Osteocyte (in vitro differentiated cells): ENCODE results near the gene FBXW12. TPM values are rescaled to one million over a fixed set of nuclear protein-coding genes. Genes with fewer than 3 reads are reported as not detected.

Source experiments
- DNase-seq: peaks from one replicate; pipeline ENCODE4 v3.0.0; 2021; ENCODE audit warnings: mixed read lengths; ENCODE audit not compliant: unreplicated experiment; ENCODE audit errors: extremely low spot score
- H3K27ac Mint-ChIP-seq: one replicate; pipeline ENCODE4 v1.8.0; 2021; ENCODE audit warnings: mild to moderate bottlenecking, mixed read lengths; ENCODE audit not compliant: unreplicated experiment
- H3K27me3 Mint-ChIP-seq: one replicate; pipeline ENCODE4 v1.8.0; 2021; ENCODE audit warnings: mixed read lengths; ENCODE audit not compliant: unreplicated experiment
- H3K36me3 Mint-ChIP-seq: one replicate; pipeline ENCODE4 v1.8.0; 2021; ENCODE audit warnings: mixed read lengths; ENCODE audit not compliant: unreplicated experiment
- H3K4me1 Mint-ChIP-seq: one replicate; pipeline ENCODE4 v1.8.0; 2021; ENCODE audit warnings: mixed read lengths; ENCODE audit not compliant: unreplicated experiment
- H3K4me3 Mint-ChIP-seq: one replicate; pipeline ENCODE4 v1.8.0; 2021; ENCODE audit warnings: mild to moderate bottlenecking, moderate library complexity, mixed read lengths; ENCODE audit not compliant: unreplicated experiment
- H3K9me3 Mint-ChIP-seq: one replicate; pipeline ENCODE4 v1.8.0; 2021; ENCODE audit warnings: mixed read lengths; ENCODE audit not compliant: unreplicated experiment
- total RNA-seq: library from RNA; stranded (reverse); gene quantifications from 2 replicates; pipeline ENCODE4 v1.2.1, GENCODE V29; 2021
- TF ChIP-seq, protein P1 (sequence below): fragments of 200-600 bp; sonication (generic); IDR thresholded peaks from 2 replicates; pipeline ENCODE4 v1.5.0; 2021; ENCODE audit warnings: antibody characterized with exemption, mild to moderate bottlenecking, moderate library complexity

Gene FBXW12
- total RNA-seq, 1 donor from 2014 or later = not detected

DNA sequence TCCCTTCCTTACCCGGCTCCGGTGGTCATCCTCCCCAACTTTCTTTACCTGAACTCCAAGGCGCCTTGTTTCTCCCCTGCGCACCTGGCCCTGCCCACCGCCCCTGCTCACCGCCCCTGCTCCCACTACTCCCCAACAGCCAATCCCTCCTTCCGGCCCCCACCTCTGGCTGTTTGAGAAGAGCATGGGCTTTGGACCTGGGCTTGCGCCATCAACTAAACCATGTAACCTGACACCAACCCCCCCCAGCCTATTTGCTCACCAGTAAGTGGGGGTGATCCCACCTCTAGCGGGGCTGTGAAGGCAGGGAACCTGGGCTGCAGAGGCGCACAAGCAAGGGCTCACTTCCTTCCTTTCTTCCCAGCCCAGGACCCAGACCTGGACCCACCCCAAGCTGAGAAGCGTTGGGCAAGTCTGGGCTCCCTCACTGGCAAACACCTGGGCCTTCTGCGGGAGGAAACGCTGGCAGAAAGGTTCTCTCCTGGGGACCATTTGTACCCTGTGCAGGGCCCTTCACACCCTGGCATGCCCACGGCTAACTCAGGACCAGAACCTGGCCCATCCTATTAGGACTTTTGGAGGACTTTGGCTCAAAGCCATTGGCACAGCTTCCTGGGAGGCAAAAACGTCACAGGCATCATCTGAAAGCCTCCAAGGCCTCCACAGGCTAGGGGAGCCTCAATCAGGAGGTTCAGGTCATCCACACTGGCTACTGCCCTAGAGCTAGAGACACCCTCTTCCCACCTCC, 58.1 kb downstream of the FBXW12 start, which contains the start of gene PLXNB1:
TSS of gene PLXNB1 (minus strand) at position 127 of the 748 bp plus-strand sequence. CDS start 5,475 bp downstream, outside the sequence.
- peaks cover 5% of the 10 kb centered on the region for H3K36me3 Mint-ChIP-seq
- no peaks in the 10 kb centered on the region for H3K27me3 Mint-ChIP-seq
- TF ChIP-seq, protein P1, sequence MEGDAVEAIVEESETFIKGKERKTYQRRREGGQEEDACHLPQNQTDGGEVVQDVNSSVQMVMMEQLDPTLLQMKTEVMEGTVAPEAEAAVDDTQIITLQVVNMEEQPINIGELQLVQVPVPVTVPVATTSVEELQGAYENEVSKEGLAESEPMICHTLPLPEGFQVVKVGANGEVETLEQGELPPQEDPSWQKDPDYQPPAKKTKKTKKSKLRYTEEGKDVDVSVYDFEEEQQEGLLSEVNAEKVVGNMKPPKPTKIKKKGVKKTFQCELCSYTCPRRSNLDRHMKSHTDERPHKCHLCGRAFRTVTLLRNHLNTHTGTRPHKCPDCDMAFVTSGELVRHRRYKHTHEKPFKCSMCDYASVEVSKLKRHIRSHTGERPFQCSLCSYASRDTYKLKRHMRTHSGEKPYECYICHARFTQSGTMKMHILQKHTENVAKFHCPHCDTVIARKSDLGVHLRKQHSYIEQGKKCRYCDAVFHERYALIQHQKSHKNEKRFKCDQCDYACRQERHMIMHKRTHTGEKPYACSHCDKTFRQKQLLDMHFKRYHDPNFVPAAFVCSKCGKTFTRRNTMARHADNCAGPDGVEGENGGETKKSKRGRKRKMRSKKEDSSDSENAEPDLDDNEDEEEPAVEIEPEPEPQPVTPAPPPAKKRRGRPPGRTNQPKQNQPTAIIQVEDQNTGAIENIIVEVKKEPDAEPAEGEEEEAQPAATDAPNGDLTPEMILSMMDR = no peak
- no peaks in the 10 kb centered on the region for H3K9me3 Mint-ChIP-seq
- H3K4me3 Mint-ChIP-seq = peak within 1 kb of the TSS; percentile 74
- peak within 1 kb of the TSS; percentile 76 for H3K27ac Mint-ChIP-seq
- peaks cover 51% of the 10 kb centered on the region for H3K4me1 Mint-ChIP-seq
- no peak for DNase-seq

DNA sequence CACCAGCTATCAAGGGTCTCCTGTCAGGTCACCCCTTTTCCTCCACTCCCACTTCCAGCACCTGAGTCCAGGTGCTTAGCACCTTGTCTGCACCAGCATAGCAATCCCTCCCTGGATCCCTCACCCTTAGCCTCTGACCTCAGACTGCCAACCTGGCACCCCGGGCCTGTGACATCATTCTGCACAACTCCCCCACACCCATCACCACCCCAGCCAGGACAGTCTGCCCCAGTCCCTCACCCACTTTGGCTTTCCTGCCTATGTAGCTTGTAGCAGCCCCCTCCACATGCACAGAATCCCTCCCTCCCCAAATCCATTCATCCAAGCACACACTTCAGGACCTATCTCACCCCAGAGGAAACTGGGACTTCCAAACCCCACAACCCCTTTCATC, 58.7 kb downstream of the FBXW12 start:
- Mint-ChIP-seq H3K4me1 (peaks cover 47% of the 10 kb centered on the region), H3K9me3 (no peaks in the 10 kb centered on the region), H3K36me3 (peaks cover 5% of the 10 kb centered on the region), H3K27me3 (no peaks in the 10 kb centered on the region), H3K4me3 (peak overlapping the region; percentile 74), H3K27ac (peak overlapping the region; percentile 17)
- TF ChIP-seq, protein P1 = no peak
- DNase-seq = no peak

DNA sequence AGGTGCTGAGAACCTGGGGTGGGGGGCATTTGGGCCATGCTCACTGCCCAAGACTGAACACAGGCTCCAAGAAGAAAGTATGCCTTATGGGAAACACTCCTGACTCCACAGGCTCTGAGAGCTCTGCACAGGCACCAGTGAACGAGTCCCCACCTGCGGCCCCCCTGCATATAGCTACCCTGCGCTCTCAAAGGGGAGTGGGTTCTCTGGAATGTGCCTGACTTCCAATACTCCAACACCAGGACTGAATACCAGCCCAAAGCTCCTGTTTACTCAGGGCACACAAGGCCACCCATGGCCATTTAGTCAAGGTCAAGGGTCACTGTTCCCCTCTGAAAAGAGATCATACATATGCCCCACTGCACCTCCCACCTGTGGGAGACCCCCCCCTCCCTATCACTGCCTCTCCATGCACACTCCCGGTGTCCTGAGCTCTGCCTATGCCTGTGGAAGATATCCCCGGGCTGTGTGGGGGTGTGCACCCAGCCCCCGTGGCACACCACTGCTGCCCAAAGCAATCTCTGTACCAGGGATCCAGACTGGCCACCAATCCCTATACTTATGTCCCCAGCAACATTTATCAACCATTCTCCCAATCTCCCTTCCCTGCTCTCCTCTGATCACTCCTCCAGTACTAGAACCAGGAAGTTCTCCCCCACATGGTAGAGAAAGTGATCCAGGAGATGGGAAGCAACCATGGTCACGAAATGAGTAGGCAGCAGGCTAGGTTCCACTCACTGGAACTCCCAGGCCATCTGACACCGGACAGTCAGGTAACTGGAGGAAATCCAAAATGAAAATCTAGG, 59.4 kb downstream of the FBXW12 start:
- Mint-ChIP-seq H3K4me3 (peak overlapping the region; percentile 74), H3K4me1 (peaks cover 40% of the 10 kb centered on the region), H3K9me3 (no peaks in the 10 kb centered on the region), H3K27me3 (no peaks in the 10 kb centered on the region), H3K36me3 (peaks cover 5% of the 10 kb centered on the region), H3K27ac (peak overlapping the region; percentile 46)
- TF ChIP-seq, protein P1 = no peak
- peak; percentile 71 for DNase-seq

DNA sequence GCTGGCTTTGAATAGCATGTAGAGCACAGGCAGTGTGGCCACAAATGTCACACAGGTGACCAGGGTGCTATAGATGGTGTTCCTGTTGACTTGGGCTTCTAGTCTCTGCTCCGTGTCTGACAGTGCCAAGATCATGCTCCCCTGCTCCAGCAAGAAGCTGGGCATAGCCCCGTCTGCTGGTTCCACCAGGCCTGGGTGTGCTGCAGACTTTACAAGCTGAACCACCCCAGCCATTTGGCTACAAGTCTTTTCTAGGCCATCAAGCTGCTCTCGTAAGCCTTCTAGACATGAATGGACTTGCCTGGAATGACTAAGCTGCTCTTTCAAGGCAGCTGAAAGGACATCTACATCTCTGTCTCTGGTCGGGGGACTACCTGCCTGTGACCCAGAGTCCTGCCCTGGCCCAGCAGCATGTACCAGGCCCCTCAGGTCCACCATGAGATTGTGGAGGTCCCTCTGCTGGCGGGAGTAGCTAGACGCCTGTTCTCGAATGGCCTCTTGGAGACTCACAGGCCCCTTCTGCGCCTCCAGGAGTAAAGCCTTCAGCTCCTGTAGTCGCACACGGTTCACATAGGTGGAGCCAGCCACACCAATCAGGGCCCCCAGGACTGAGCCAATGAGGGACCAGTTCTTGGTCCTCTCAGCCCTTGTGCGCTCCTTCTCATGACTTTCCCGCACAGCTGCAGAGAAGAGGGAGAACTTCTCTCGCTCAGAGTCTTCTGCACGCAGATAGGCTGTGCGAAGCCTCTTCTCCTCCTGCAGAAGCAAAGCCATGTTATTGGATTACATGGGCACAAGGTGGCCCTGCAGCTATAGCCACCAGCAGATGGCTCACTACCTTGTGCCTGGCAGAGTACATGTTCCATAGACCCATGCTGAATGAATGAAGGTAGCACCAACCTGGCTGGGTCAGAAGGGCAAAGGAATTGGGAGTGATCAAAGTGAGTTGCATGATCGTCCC, 60.7 kb downstream of the FBXW12 start:
- peak; percentile 74 for DNase-seq
- Mint-ChIP-seq H3K27me3 (no peaks in the 10 kb centered on the region), H3K4me3 (no peak overlapping the region), H3K9me3 (no peaks in the 10 kb centered on the region), H3K27ac (peak overlapping the region; percentile 24), H3K4me1 (peaks cover 27% of the 10 kb centered on the region), H3K36me3 (peaks cover 5% of the 10 kb centered on the region)
- TF ChIP-seq, protein P1 = peak; percentile 25
